HG02588 (cell line): Measurements from ENCODE around the gene RNF115.
"Not testable (repeated sequence)": the region's sequence is repeated elsewhere in the genome, so short reads cannot be mapped to it uniquely, and the experiment has no call there.

Experiments used
- ATAC-seq: cut with Tn5 transposase; IDR thresholded peaks from one replicate; pipeline ENCODE4 v1.9.1; 2021; ENCODE audit warnings: mild to moderate bottlenecking, moderate library complexity; ENCODE audit not compliant: unreplicated experiment

The RNF115 gene

DNA sequence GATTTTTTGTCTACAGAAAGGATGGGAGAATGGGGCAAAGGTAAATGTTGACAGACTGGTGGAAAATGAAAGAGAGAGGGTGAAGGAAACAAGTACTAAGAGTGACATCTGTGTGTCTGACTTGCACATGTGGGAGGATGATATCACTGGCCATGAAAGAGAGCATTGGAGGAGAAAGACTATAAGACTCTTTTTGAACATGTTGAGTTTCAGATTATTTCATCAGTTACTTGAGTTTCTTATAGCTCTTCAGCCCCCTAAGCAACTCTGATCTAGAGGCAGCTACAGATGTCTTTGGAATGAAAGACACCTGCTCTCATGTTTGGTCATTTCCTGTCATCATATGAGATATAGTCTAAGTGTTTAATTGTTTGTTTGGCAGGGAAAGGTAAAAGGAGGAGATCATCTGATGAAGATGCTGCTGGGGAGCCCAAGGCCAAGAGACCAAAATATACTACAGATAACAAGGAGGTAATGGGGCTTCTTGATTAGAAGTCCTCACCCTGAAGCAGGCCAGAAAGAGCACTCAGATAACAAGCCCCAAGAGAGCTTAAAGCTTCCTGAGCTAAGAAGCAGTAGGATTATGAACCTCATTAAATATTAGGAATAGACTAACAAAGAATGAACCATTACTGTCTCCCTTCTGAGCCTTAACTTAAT, 4.6 kb upstream of the RNF115 start:
- ATAC-seq, result no peak

DNA sequence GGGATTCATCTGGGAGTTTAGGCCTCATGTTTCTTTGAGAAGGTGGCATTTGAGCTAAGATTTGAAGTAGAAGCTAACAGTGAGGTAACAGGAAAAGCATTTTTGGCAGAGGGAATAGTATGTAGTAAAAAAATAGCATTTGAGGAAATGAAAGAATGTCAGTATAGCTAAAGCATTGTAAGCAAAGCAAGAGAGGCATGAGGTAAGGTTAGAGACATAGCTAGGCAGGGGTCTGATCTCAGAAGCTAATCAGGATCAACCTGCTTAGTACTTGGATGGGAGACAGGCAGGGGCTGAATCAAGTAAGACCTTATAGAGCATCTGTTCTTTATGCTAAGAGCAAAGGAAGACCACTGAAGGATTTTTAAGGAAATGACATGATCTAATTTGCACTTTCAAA, 4.1 kb upstream of the RNF115 start:
- no peak for ATAC-seq

DNA sequence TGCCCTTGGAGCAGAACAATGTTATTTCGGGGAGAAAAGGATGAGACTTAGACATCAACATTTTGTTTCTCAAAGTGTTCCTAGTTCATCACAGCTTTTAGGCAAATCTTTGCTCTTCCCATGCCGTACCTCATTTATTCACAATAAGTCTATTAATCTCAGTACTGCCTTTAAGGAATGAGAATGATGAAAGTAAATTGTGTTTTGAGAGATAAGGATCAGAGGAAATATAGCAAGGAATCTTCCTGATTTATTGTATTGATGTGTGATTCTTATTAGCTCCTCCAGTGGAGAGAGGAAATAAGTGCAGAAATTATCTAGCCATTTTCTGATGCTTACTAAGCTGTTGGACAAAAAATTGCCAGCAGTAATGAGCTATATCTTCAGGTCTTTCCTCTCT, 2.1 kb upstream of the RNF115 start:
- ATAC-seq, result no peak

DNA sequence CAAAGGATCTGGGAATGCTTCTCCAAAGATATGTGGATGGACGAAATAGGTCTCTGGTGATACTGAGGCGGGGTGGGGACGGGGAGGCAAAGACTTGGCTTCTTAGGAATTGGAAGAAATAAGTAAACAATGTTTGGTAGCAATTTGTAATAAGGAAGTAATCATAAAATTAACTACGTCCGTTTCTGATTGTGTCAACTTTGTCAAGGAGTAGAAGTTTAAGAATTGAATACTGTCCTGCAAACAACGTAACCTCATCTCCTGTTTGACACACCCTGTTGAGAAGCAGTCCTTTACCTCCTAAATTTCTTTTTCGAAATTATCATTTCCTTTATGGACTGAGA, 576 bp upstream of the RNF115 start:
- no peak for ATAC-seq

DNA sequence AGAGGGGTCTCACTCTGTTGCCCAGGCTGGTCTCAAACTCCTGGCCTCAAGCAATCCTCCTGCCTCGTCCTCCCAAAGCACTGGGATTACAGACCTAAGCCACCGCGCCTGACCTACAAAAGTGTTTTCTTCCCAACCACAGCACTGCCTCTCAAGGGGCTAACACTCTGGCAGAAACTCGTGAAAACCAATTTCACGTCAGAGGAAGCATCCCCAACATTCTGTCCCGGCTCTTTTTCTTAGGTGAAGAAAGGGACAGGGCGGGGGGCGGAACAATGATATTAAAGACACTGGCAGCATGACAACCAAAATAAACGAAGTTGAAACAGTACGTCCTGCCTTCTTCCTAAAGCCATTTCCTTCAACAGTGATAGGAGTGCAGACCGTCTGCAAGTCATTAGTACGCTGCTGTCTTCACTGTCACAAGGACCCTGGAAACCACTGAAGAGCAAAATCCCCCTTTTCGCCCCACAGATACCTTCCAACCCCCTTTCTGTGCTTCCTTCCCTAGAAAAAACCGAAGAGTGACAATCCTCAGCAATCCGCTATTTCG, 1.0 kb downstream of the RNF115 start:
- ATAC-seq, result not testable (repeated sequence)

DNA sequence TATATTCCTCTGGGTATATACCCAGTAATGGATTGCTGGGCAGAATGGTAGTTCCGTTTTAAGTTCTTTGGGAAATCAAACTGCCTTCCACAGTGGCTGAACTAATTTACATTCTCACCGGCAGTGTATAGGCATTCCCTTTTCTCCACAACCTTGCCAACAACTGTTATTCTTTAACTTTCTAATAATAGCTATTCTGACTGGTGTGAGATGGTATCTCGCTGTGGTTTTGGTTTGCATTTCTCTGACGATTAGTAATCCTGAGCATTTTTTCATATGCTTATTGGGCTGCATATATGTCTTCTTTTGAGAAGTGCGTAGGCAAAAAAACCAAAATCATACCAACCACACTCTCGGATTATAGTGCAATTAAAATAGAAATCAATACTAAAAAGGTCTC, 5.8 kb downstream of the RNF115 start:
- ATAC-seq, result not testable (repeated sequence)

DNA sequence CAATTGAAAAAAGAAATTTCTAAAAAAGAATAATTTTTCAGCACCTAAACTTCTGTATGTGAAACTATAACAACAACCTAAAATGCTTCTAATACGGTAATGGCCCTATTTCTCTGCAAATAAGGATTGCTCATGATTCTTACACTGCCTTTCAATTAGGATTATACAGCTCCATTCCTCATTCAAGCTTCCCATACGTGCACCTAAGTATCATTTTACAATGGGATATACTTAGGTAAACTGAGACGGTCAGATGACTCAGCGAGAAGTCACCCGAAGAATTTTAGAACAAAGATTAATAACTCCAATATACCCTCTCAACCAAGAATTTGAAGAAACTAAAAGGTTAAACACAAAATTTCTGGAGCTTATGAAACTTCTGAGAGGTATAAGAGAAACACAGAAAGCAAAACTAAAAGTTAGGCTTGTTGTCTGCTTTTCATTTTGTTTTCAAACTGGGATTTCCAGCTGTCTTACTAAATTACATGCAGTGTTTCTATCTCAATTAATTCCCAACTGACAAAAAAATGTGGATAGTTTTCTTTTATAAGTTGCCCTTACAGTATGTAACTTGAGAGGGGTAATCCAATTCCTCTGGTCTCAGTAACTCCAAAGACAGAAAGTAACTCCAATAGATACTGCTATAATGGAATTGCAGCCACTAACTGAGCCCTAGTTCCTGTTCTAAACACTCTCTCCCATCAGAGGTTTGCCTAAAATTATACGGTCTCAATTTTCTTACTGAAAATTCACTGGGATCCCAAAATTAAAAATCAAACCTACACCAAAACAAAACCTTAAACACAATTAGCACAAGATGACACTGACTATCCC, 10.7 kb downstream of the RNF115 start:
- ATAC-seq, result not testable (repeated sequence)

DNA sequence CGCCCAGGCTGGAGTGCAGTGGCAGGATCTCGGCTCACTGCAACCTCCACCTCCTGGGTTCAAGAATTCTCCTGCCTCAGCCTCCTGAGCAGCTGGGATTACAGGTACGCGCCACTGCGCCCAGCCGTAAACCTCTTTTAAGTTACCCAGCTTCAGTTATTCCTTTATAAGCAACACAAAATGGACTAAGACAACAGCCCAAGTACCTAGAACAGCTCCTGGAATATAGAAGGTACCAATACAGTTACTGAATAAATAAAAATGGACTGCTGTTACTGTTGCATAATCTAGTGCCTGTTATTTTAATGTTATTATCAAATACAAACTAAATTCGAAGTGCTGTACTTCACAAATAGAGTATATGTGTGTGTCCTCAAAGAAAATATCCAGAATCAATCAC, 17.1 kb downstream of the RNF115 start:
- ATAC-seq, result no peak

DNA sequence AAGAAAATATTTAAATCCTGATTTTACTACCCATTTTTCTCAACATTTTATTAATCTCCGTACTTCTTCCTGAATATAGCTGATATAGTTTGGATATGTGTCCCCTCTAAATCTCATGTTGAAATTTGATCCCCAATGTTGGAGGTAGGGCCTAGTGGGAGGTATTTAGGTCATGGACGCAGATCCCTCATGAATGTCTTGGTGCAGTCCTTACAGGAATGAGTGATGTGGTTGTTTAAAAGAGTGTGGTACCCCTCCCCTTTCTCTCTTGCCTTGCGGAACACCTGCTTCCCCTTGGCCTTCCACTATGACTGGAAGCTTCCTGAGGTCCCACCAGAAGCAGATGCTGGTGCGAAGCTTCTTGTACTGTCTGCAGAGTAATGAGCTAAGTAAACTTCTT, 17.5 kb downstream of the RNF115 start:
- ATAC-seq, result no peak

DNA sequence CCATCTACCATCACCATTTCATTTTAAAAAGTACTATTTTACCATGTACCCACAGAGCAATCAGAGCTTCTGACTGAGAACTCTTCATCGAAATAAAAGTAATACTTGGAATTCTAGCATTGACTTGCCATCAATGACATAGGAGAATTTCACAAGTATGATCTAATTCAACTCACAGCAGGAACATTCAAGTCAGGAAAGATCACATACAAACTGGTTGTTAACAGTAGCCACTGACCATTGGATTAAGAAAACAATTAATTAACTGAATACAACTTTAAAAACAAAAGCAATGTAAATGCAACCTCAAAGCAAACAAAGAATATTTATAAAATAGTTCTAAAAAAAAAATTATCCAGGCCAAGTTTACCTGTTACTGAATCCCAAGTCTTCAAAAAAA, 18.8 kb downstream of the RNF115 start:
- ATAC-seq, result no peak

DNA sequence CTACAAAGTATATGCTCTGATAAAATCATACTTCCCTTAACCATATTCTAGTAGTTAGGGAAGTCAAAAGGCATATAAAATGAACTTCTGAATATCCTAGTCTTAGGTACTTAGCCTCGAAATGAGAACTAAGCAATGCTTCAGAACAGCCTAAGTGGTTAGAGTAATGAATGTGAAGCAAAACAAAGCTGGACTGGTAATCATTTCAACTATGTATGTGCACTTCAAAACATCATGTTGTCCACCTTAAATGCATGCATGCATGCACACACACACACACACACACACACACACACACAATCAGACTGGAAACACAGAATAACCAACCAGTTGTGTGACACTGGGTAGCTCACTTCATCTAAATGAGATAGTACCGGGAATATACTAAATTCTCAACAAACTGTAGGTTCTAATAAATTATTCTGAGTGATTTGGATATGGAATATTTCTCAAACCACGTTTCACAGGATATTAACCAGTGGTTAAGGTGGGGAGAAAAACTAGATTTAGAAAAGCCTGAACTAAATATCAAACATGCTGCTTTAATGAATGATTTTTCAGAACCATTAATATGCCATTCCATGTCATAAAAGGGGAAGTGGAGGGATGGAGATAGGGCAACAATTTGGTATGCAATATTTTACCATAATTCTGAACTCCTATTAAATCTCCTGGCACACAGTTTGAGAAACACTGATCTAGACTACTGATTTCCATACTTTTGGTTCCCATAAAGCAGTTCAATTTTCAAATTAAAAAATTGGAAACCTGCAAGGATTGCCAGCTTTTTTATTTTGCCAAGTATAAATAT, 19.5 kb downstream of the RNF115 start:
- ATAC-seq, result no peak

DNA sequence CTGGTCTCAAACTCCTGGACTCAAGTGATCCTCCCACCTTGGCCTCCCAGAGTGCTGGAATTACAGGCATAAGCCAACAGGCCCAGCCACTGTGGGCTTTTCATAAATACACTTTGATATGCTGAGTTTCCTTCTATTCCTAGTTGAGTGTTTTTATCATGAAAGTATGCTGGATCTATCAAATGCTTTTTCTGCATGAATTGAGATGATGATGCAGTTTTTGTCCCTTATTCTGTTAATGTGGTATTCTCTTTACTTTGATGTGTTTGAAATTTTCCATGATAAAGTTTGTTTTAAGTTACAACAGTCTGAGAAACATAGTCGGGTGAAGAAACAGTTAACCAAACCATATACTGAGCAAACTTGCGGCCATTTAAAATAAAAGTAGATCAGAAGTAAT, 24.1 kb downstream of the RNF115 start:
- no peak for ATAC-seq

DNA sequence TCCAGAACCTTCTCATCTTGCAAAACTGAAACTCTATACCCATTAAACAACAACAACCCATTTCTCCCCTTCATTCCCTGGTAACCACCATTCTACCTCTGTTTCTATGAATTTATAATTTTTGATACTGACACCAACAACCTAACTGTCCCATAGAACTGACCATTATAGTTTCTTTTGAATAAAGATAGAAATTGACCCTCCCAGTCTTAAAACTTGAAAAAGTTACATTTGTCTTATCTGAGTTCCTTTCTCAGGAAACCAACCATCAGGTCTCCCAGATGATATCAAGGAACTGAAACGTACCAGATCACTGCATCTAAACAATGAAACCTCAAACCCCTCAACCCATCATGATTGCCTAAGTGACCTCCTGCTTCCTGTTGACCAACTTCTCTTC, 27.1 kb downstream of the RNF115 start:
- ATAC-seq, result no peak

DNA sequence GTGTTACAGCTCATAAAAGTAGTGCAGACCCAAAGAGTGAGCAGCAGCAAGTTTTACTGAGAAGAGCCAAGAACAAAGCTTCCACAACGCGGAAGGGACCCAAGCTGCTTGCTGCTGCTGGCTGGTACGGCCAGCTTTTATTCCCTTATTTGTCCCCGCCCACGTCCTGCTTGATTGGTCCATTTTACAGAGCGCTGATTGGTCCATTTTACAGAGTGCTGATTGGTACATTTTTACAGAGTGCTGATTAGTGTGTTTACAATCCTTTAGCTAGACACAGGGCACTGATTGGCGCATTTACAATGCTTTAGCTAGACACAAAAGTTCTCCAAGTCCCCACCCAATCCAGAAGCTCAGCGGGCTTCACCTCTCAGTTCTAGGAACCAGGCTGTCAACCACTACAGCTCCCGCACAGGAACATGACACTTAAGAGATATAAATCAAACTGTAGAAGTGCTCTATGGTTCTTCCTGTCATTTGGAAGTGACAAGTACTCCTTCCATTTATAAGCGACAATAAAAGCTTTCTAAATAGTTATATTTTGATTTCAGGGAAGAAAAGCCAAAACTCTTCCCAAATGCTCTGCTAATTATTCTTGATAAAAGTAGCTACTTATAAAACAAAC, 28.5 kb downstream of the RNF115 start:
- ATAC-seq, result no peak

DNA sequence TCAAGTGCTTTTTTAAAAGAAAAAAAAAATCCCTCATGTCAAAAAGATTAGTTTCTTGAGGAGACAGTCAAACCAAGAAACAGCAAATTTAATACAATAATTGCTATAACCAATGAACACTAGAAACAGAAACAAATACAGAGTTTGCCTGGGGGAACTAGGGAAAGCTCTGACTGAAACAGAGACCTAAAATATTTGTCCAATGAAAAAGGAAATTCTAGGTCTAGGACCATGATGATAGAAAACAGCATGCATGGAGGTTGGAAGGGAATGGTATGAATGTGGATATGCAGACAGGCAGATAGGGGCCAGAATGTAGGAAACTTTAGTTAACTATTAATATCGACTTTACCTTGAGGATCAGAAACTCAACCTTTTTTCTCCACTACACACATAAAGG, 31.4 kb downstream of the RNF115 start:
- ATAC-seq, result no peak

DNA sequence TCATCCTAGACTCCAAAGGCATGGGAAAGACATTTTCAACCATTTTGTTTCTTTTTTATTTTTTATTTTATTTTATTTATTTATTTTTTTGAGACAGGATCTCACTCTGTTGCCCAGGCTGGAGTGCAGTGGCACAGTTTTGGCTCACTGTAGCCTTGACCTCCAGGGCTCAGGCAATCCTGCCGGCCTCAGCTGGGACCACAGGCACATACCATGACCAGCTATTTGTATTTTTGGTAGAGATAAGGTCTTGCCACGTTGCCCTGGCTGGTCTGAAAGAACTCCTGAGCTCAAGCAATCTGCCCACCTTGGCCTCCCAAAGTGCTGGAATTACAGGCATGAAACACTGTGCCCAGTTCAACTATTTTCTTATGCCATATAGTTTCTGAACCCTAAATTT, 32.0 kb downstream of the RNF115 start:
- ATAC-seq, result not testable (repeated sequence)

DNA sequence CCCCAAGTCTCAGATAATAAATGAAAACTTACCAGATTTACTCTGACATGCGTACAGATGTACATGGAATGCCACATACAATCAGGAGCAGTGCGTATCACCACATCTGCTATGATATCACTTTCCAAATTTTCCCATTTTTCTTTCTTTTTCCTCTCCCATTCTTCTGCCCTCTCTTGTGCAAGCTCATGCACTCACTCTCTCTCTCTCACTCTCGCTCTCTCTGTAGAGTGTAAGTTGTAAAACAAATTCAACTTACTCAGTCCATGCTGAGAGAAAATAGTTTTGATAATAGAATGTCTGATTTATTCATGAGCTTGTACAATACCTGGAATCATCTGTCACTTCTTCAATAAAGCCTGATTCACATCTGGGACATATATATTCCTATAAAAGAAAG, 35.3 kb downstream of the RNF115 start:
- ATAC-seq, result no peak

DNA sequence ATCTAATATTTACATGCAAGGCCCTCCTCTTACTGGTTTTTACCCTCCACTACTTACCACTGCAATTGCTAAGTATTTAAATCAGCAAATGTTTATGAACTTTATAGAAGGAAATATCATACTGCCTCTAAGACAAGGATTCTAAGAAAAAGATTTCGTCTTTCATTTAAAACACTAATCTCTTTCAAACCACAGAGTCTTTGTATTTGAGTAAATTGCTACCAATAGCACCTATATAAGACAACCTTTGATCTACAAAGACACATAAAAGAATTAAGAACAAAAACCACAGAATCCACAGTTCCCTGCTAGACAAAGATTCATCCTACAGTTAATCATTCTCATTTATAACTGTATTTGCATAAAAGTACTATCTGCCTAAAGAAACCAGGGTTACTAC, 37.6 kb downstream of the RNF115 start:
- ATAC-seq, result no peak

DNA sequence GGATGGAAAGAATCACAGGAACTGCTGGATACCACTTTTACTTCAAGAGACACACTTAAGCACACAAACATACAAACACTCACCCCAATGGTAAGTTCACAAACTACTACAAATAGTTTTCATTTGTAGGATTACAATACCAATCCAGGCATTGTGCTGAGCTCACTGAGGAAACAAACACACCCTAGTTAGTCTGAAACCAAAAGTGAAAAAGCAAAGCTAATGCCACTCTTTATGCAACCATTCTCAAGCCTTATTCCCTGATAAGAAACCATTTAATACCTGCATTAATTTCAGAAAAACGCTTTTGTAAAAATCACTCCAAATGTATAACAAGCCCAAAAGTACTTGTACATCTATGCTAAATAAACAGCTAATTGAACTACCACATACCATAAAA, 38.3 kb downstream of the RNF115 start:
- no peak for ATAC-seq

DNA sequence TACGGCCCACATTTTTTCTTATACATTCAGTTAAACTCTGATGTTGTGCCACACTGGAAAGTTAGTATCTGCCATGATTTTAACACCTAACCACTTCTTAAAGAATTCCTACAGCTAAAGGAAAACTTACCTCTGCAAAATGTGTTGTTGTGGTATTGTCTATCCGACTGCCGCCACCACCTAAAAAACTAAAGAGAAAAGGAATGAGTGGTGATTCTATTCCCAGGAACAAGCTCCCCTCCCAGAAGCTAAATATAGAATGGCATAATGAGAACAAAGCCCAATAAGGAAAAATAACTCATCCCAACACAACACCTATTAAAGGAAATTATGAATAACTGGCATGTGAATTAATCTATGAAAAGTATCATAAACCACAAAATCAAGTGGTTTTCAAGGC, 39.5 kb downstream of the RNF115 start:
- ATAC-seq, result no peak
